Liver (tissue), 9 donors: Measurements from ENCODE around the gene MED19. TPM values are rescaled to one million over a fixed set of nuclear protein-coding genes. Genes with fewer than 3 reads are reported as not detected.
"Not testable (repeated sequence)": the region's sequence is repeated elsewhere in the genome, so short reads cannot be mapped to it uniquely, and the experiment has no call there.

ENCODE experiments used
- DNase-seq: peaks from one replicate; pipeline ENCODE4 v3.0.0-alpha.2; 2017; ENCODE audit warnings: low spot score
- H3K27ac ChIP-seq, 2 donors: one replicate each; pipeline ENCODE4 v1.7.0; 2013; ENCODE audit warnings: inconsistent platforms in 2 of 2, low read length in 2 of 2, control low read depth in 1 of 2, low read depth in 1 of 2, mild to moderate bottlenecking in 1 of 2
- H3K27me3 ChIP-seq, 4 donors: one replicate each; pipeline versions ENCODE4 v1.6.1 to v1.7.0; 2013; ENCODE audit warnings: low read length in 3 of 4, inconsistent platforms in 1 of 4, mild to moderate bottlenecking in 1 of 4, moderate library complexity in 1 of 4; ENCODE audit not compliant: control insufficient read depth in 4 of 4, insufficient read depth in 4 of 4
- H3K36me3 ChIP-seq, 4 donors: one replicate each; pipeline versions ENCODE4 v1.6.1 to v1.7.0; 2013; ENCODE audit warnings: low read length in 3 of 4, mild to moderate bottlenecking in 3 of 4, low read depth in 1 of 4, moderate library complexity in 1 of 4; ENCODE audit not compliant: control insufficient read depth in 4 of 4, insufficient read depth in 3 of 4
- H3K4me1 ChIP-seq, 4 donors: one replicate each; pipeline versions ENCODE4 v1.6.1 to v1.7.0; 2013; ENCODE audit warnings: low read length in 3 of 4, mild to moderate bottlenecking in 3 of 4, moderate library complexity in 1 of 4; ENCODE audit not compliant: control insufficient read depth in 4 of 4, insufficient read depth in 4 of 4
- H3K4me3 ChIP-seq, 3 donors: one replicate each; pipeline versions ENCODE4 v1.6.1 to v1.7.0; 2013; ENCODE audit warnings: low read length in 3 of 3, control low read depth in 1 of 3, low read depth in 1 of 3, mild to moderate bottlenecking in 1 of 3
- H3K9ac ChIP-seq, 2 donors: one replicate each; pipeline ENCODE4 v1.7.0; 2013; ENCODE audit warnings: low read length in 2 of 2, mild to moderate bottlenecking in 2 of 2, moderate library complexity in 2 of 2, control low read depth in 1 of 2, low read depth in 1 of 2
- H3K9me3 ChIP-seq, 4 donors: one replicate each; pipeline versions ENCODE4 v1.6.1 to v1.7.0; 2013; ENCODE audit warnings: low read length in 3 of 4; ENCODE audit not compliant: control insufficient read depth in 4 of 4
- ATF3 ChIP-seq: IDR thresholded peaks from 2 replicates; pipeline ENCODE4 v1.6.1; 2016; ENCODE audit warnings: antibody characterized with exemption
- CTCF ChIP-seq: fragments of 150-350 bp; IDR thresholded peaks from 2 replicates; pipeline ENCODE4 v1.5.1; 2017; ENCODE audit warnings: improper control_type of control experiment, low read depth, low read length; ENCODE audit not compliant: missing input control
- FOXA1 ChIP-seq: IDR thresholded peaks from 2 replicates; pipeline ENCODE4 v1.6.1; 2016; ENCODE audit warnings: antibody characterized with exemption
- FOXA2 ChIP-seq: IDR thresholded peaks from 2 replicates; pipeline ENCODE4 v1.6.1; 2016; ENCODE audit warnings: antibody characterized with exemption
- GABPA ChIP-seq, 2 donors: IDR thresholded peaks in 1 of 2; conservative IDR thresholded peaks in 1 of 2; 2 replicates each; pipeline ENCODE4 v1.6.1; 2016; ENCODE audit warnings: antibody characterized with exemption in 2 of 2, mild to moderate bottlenecking in 1 of 2, moderate library complexity in 1 of 2
- HNF4A ChIP-seq, 2 donors: conservative IDR thresholded peaks; 2 replicates each; pipeline ENCODE4 v1.6.1; 2016; ENCODE audit warnings: antibody characterized with exemption in 2 of 2, mild to moderate bottlenecking in 2 of 2
- HNF4G ChIP-seq: IDR thresholded peaks from 2 replicates; pipeline ENCODE4 v1.6.1; 2016; ENCODE audit warnings: antibody characterized with exemption
- JUND ChIP-seq, 2 donors: IDR thresholded peaks; 2 replicates each; pipeline ENCODE4 v1.6.1; 2016; ENCODE audit warnings: antibody characterized with exemption in 2 of 2
- MAX ChIP-seq: IDR thresholded peaks from 2 replicates; pipeline ENCODE4 v1.6.1; 2016; ENCODE audit warnings: antibody characterized with exemption
- NR2F2 ChIP-seq: IDR thresholded peaks from 2 replicates; pipeline ENCODE4 v1.6.1; 2016; ENCODE audit warnings: antibody characterized with exemption
- RAD21 ChIP-seq, 2 donors: IDR thresholded peaks; 2 replicates each; pipeline ENCODE4 v1.6.1; 2016; ENCODE audit warnings: antibody characterized with exemption in 2 of 2, mild to moderate bottlenecking in 2 of 2
- REST ChIP-seq: IDR thresholded peaks from 2 replicates; pipeline ENCODE4 v1.6.1; 2016; ENCODE audit warnings: antibody characterized with exemption, mild to moderate bottlenecking
- RXRA ChIP-seq, 2 donors: IDR thresholded peaks; 2 replicates each; pipeline ENCODE4 v1.6.1; 2017 to 2018; ENCODE audit warnings: antibody characterized with exemption in 2 of 2, mild to moderate bottlenecking in 1 of 2
- SP1 ChIP-seq: IDR thresholded peaks from 2 replicates; pipeline ENCODE4 v1.6.1; 2018; ENCODE audit warnings: antibody characterized with exemption, mild to moderate bottlenecking
- TAF1 ChIP-seq: conservative IDR thresholded peaks from 2 replicates; pipeline ENCODE4 v1.6.1; 2016; ENCODE audit warnings: antibody characterized with exemption, mild to moderate bottlenecking
- YY1 ChIP-seq: IDR thresholded peaks from 2 replicates; pipeline ENCODE4 v1.6.1; 2016; ENCODE audit warnings: antibody characterized with exemption, mild to moderate bottlenecking
- ZBTB33 ChIP-seq: IDR thresholded peaks from 2 replicates; pipeline ENCODE4 v1.6.1; 2016; ENCODE audit warnings: antibody characterized with exemption
- whole genome bisulfite sequencing: extraction: QIAGEN DNeasy Blood & Tissue Kit; methylation state at CpG from one replicate; pipeline ENCODE4 v1.1.7; 2013; 5-methylcytosine and 5-hydroxymethylcytosine counted together
- polyA plus RNA-seq, 2 donors: library from polyadenylated mRNA; stranded (reverse) in 1 of 2; unstranded in 1 of 2; fragments of 200-250 nt in 1 of 2; fragments of >200 nt in 1 of 2; fragmentation: Nextera tagmentation in 1 of 2; extraction: Ambion mirVana in 1 of 2; gene quantifications; one replicate each; pipeline versions ENCODE4 v1.2.1 to v1.2.3, GENCODE V29; 2013 to 2015
- total RNA-seq, 2 donors: library from RNA; depleted of rRNA; stranded (reverse); fragments of >200 nt; gene quantifications; one replicate each; pipeline ENCODE4 v1.2.3, GENCODE V29; 2014
- donor health status: healthy.
- donor health status: healthy.
- donor health status: healthy.
- donor health status: healthy.
- donor health status: healthy.

MED19 gene
- total and polyA plus RNA-seq, 4 donors, result 4.4 to 11.3 (median 6.5) TPM

GRCh38 chr11:57709802-57710367, 2.1 kb downstream of the MED19 start:
- no peak for DNase-seq
- 95% methylated on average over 5 of the region's 5 CpGs for WGBS

GRCh38 chr11:57705432-57705831, 6.6 kb downstream of the MED19 start:
- not testable (repeated sequence) for H3K27me3 ChIP-seq, H3K4me3 ChIP-seq, DNase-seq, H3K27ac ChIP-seq, H3K9me3 ChIP-seq, H3K4me1 ChIP-seq, H3K9ac ChIP-seq
- H3K36me3 ChIP-seq, result peaks cover 7 to 33% (median 15%) of the 10 kb centered on the region in 4 donors
- 84% methylated on average over 8 of the region's 8 CpGs for WGBS

More at GRCh38 chr11:57709802-57710367, 2.1 kb downstream of the MED19 start:
- Histone ChIP-seq H3K27ac (no peak overlapping the region), H3K9me3 (no peaks in the 10 kb centered on the region), H3K4me3 (no peak overlapping the region), H3K9ac (no peak overlapping the region), H3K27me3 (no peaks in the 10 kb centered on the region), H3K36me3 (peaks cover 0 to 2% (median under 1%) of the 10 kb centered on the region in 4 donors), H3K4me1 (peaks cover 10 to 34% (median 30%) of the 10 kb centered on the region in 4 donors)
- TF ChIP-seq MAX (no peak), ATF3 (no peak), SP1 (no peak), FOXA1 (no peak), RAD21 (IDR thresholded peaks at IDR 0.05) (no peak), HNF4A (conservative IDR thresholded peaks at IDR 0.05) (no peak), FOXA2 (no peak), JUND (IDR thresholded peaks at IDR 0.05) (no peak), NR2F2 (no peak), TAF1 (no peak), YY1 (no peak), HNF4G (no peak), RXRA (IDR thresholded peaks at IDR 0.05) (no peak), CTCF (no peak), GABPA (IDR thresholded peaks at IDR 0.05 in 1 of 2, conservative IDR thresholded peaks at IDR 0.05 in 1 of 2) (no peak), ZBTB33 (no peak), REST (no peak)
